Measurements from ENCODE around the gene ANTXR1.

Gene ANTXR1

GRCh38 chr2:69221960-69222751 lies 209.2 kb downstream of the ANTXR1 start:
- H3K4me3 ChIP-seq (ENCODE audit: low read length), result no peak overlapping the region
- DNase-seq (ENCODE audit: low read depth), result no peak
- TF ChIP-seq CTCF (IDR thresholded peaks at IDR 0.05; ENCODE audit: insufficient read depth, low read depth, low read length, missing control alignments), result no peak

GRCh38 chr2:69222953-69223658 lies 210.1 kb downstream of the ANTXR1 start:
- no peak overlapping the region for H3K4me3 ChIP-seq (ENCODE audit: low read length)
- DNase-seq (ENCODE audit: low read depth), result no peak
- TF ChIP-seq CTCF (IDR thresholded peaks at IDR 0.05; ENCODE audit: insufficient read depth, low read depth, low read length, missing control alignments), result no peak

GRCh38 chr2:69223759-69224511 lies 211.0 kb downstream of the ANTXR1 start:
- no peak for DNase-seq (ENCODE audit: low read depth)
- no peak for TF ChIP-seq CTCF (IDR thresholded peaks at IDR 0.05; ENCODE audit: insufficient read depth, low read depth, low read length, missing control alignments)
- no peak overlapping the region for H3K4me3 ChIP-seq (ENCODE audit: low read length)

GRCh38 chr2:69224512-69224837 lies 211.5 kb downstream of the ANTXR1 start:
- no peak overlapping the region for H3K4me3 ChIP-seq (ENCODE audit: low read length)
- no peak for DNase-seq (ENCODE audit: low read depth)
- no peak for TF ChIP-seq CTCF (IDR thresholded peaks at IDR 0.05; ENCODE audit: insufficient read depth, low read depth, low read length, missing control alignments)

GRCh38 chr2:69225933-69226332 lies 213.0 kb downstream of the ANTXR1 start:
- no peak for TF ChIP-seq CTCF (IDR thresholded peaks at IDR 0.05; ENCODE audit: insufficient read depth, low read depth, low read length, missing control alignments)
- no peak overlapping the region for H3K4me3 ChIP-seq (ENCODE audit: low read length)

GRCh38 chr2:69226903-69227302 lies 213.9 kb downstream of the ANTXR1 start:
- no peak for DNase-seq (ENCODE audit: low read depth)
- no peak for TF ChIP-seq CTCF (IDR thresholded peaks at IDR 0.05; ENCODE audit: insufficient read depth, low read depth, low read length, missing control alignments)
- H3K4me3 ChIP-seq (ENCODE audit: low read length), result no peak overlapping the region

More at GRCh38 chr2:69225933-69226332, 213.0 kb downstream of the ANTXR1 start:
- DNase-seq (ENCODE audit: low read depth), result no peak

Data from epithelial cell of esophagus (primary cell).